Naive thymus-derived CD8-positive, alpha-beta T cell (primary cell): ENCODE data around the gene TSHR. TPM values are rescaled to one million over a fixed set of nuclear protein-coding genes. Genes with fewer than 3 reads are reported as not detected.
"Not testable (repeated sequence)": the region's sequence is repeated elsewhere in the genome, so short reads cannot be mapped to it uniquely, and the experiment has no call there.

Experiments
- ATAC-seq, 2 donors: fragments of 150-1000 bp; cut with Tn5 transposase in 1 of 2; sonication (Bioruptor Pico), chemical (Tn5 transposase) in 1 of 2; 1 replicate in 1 of 2; 2 replicates in 1 of 2; pipeline ENCODE4 v1.10.0; 2021; ENCODE audit warnings: mild to moderate bottlenecking in 2 of 2, moderate library complexity in 2 of 2
- POLR2A ChIA-PET: fragments of 350-600 bp; sonication (Branson Sonifier 250); formaldehyde crosslinking; loops from one replicate; lab custom pipeline; 2021; ENCODE audit warnings: antibody characterized with exemption; lab: Charles Lee
- DNase-seq, 10 donors: peaks; one replicate each; pipeline versions ENCODE4 v3.0.0 to v3.0.0-alpha.2; 2020 to 2022
- H3K27ac Mint-ChIP-seq, 10 donors: one replicate each; pipeline ENCODE4 v1.8.0; 2020 to 2022; ENCODE audit warnings: mild to moderate bottlenecking in 10 of 10, mixed read lengths in 10 of 10, moderate library complexity in 4 of 10, inconsistent platforms in 1 of 10
- H3K27me3 Mint-ChIP-seq, 5 donors: one replicate each; pipeline ENCODE4 v1.8.0; 2021 to 2022; ENCODE audit warnings: mixed read lengths in 5 of 5
- H3K36me3 Mint-ChIP-seq, 3 donors: one replicate each; pipeline ENCODE4 v1.8.0; 2020 to 2022; ENCODE audit warnings: mixed read lengths in 3 of 3, mild to moderate bottlenecking in 2 of 3, inconsistent platforms in 1 of 3
- H3K4me1 Mint-ChIP-seq, 4 donors: one replicate each; pipeline ENCODE4 v1.8.0; 2021 to 2022; ENCODE audit warnings: mixed read lengths in 4 of 4
- H3K4me3 Mint-ChIP-seq, 10 donors: one replicate each; pipeline ENCODE4 v1.8.0; 2020 to 2022; ENCODE audit warnings: mild to moderate bottlenecking in 10 of 10, mixed read lengths in 10 of 10, moderate library complexity in 6 of 10, inconsistent platforms in 1 of 10
- H3K9me3 Mint-ChIP-seq, 9 donors: one replicate each; pipeline ENCODE4 v1.8.0; 2020 to 2022; ENCODE audit warnings: mixed read lengths in 9 of 9, mild to moderate bottlenecking in 3 of 9, inconsistent platforms in 1 of 9, moderate library complexity in 1 of 9
- polyA plus RNA-seq, 3 donors: library from polyadenylated mRNA; unstranded; fragments of 300-500 nt; fragmentation: Illumina TruSeq; gene quantifications; one replicate each; pipeline ENCODE4 v1.2.3, GENCODE V29; 2021
- total RNA-seq, 8 experiments: library from RNA in 2 of 8; stranded (reverse) in 2 of 8; gene quantifications; one replicate each; pipeline ENCODE4 v1.2.3 and lab custom pipeline; 2021 to 2026

TSHR gene
- total and polyA plus RNA-seq, 5 experiments from 2014 or later: 0.40 TPM; not detected in 4

GRCh38 chr14:80933282-80933681 is 22.1 kb upstream of the TSHR start:
- ATAC-seq: no peak
- peaks cover 0 to 8% (median 2%) of the 10 kb centered on the region in 3 donors for H3K36me3 Mint-ChIP-seq
- H3K4me1 Mint-ChIP-seq: peaks cover 10 to 32% (median 21%) of the 10 kb centered on the region in 4 donors
- H3K9me3 Mint-ChIP-seq: peaks cover 0 to 7% (median 0%) of the 10 kb centered on the region in 9 donors
- H3K27ac Mint-ChIP-seq: peak overlapping the region in 5 of 10 donors; percentile 16 to 74 (median 35)
- no peaks in the 10 kb centered on the region for H3K27me3 Mint-ChIP-seq
- no peak overlapping the region for H3K4me3 Mint-ChIP-seq
- DNase-seq: no peak
- POLR2A ChIA-PET: interaction anchor here (1.0 kb wide), 1 partner anchor 8 kb away, joined by 3 read pairs; the partner anchor contains the start of gene CEP128

GRCh38 chr14:80933686-80934085 is 21.7 kb upstream of the TSHR start:
- Mint-ChIP-seq H3K36me3 (peaks cover 0 to 7% (median 0%) of the 10 kb centered on the region in 3 donors), H3K27me3 (no peaks in the 10 kb centered on the region), H3K4me3 (no peak overlapping the region), H3K4me1 (peaks cover 10 to 32% (median 20%) of the 10 kb centered on the region in 4 donors), H3K9me3 (peaks cover 0 to 3% (median 0%) of the 10 kb centered on the region in 9 donors), H3K27ac (peak overlapping the region in 2 of 10 donors; percentile 16 to 28)
- DNase-seq: no peak
- ATAC-seq: no peak
- POLR2A ChIA-PET: no interaction called here

- ATAC-seq: peak in 1 of 2 donors; percentile 17
These were observed 15.3 kb upstream of the TSHR start for GRCh38 chr14:80940146-80940545.

GRCh38 chr14:80941241-80942185 is 13.9 kb upstream of the TSHR start, which contains the start of gene CEP128:
Gene CEP128 (minus strand): TSS chr14:80941738.
- Mint-ChIP-seq H3K4me1 (peaks cover 13 to 30% (median 20%) of the 10 kb centered on the region in 4 donors), H3K27me3 (peaks cover 0 to 6% (median 0%) of the 10 kb centered on the region in 5 donors), H3K27ac (peak within 1 kb of the TSS; percentile 71 to 91 (median 84)), H3K4me3 (peak within 1 kb of the TSS; percentile 77 to 93 (median 88)), H3K9me3 (no peaks in the 10 kb centered on the region), H3K36me3 (no peaks in the 10 kb centered on the region)
- DNase-seq (peak; percentile 52 to 87 (median 72)), ATAC-seq (peak; percentile 86 to 97)
- POLR2A ChIA-PET: interaction anchor here (1.0 to 1.5 kb wide), 3 partner anchors 9 to 280 kb away, joined by 3 to 6 read pairs (median 3); partner anchors contain the start of gene GTF2A1

More at GRCh38 chr14:80940146-80940545, 15.3 kb upstream of the TSHR start:
- POLR2A ChIA-PET: interaction anchor here (1.5 kb wide), 1 partner anchor 281 kb away, joined by 6 read pairs; the partner anchor contains the start of gene GTF2A1
- peaks cover 0 to under 1% (median 0%) of the 10 kb centered on the region in 5 donors for H3K27me3 Mint-ChIP-seq
- H3K4me3 Mint-ChIP-seq: peak overlapping the region in 6 of 10 donors; percentile 4 to 63 (median 38)
- peak overlapping the region in 2 of 10 donors; percentile 48 to 69 for H3K27ac Mint-ChIP-seq
- H3K9me3 Mint-ChIP-seq: no peaks in the 10 kb centered on the region
- DNase-seq: no peak
- peaks cover 13 to 30% (median 20%) of the 10 kb centered on the region in 4 donors for H3K4me1 Mint-ChIP-seq
- no peaks in the 10 kb centered on the region for H3K36me3 Mint-ChIP-seq

- Mint-ChIP-seq H3K36me3 (no peaks in the 10 kb centered on the region), H3K27me3 (peaks cover 0 to 6% (median 0%) of the 10 kb centered on the region in 5 donors), H3K27ac (peak overlapping the region; percentile 71 to 91 (median 84)), H3K4me1 (peaks cover 13 to 30% (median 20%) of the 10 kb centered on the region in 4 donors), H3K9me3 (no peaks in the 10 kb centered on the region), H3K4me3 (peak overlapping the region; percentile 77 to 93 (median 88))
- peak in 2 of 10 donors; percentile 13 to 22 for DNase-seq
- POLR2A ChIA-PET: interaction anchor here (1.0 kb wide), 2 partner anchors 10 to 227 kb away, joined by 3 read pairs; no protein-coding TSS in a partner anchor
- peak; percentile 34 to 36 for ATAC-seq
These were observed 13.2 kb upstream of the TSHR start for GRCh38 chr14:80942191-80942600.

GRCh38 chr14:80944861-80945617 is 10.4 kb upstream of the TSHR start:
- Mint-ChIP-seq H3K36me3 (no peaks in the 10 kb centered on the region), H3K27me3 (peaks cover 0 to 14% (median 5%) of the 10 kb centered on the region in 5 donors), H3K4me3 (no peak overlapping the region), H3K4me1 (peaks cover 12 to 25% (median 20%) of the 10 kb centered on the region in 4 donors), H3K9me3 (no peaks in the 10 kb centered on the region), H3K27ac (no peak overlapping the region)
- ATAC-seq (no peak), DNase-seq (no peak)
- POLR2A ChIA-PET: no interaction called here

GRCh38 chr14:80946187-80946586 is 9.2 kb upstream of the TSHR start:
- H3K27me3 Mint-ChIP-seq: peaks cover 0 to 14% (median 8%) of the 10 kb centered on the region in 5 donors
- no peak overlapping the region for H3K4me3 Mint-ChIP-seq
- peaks cover 9 to 18% (median 15%) of the 10 kb centered on the region in 4 donors for H3K4me1 Mint-ChIP-seq
- no peak overlapping the region for H3K27ac Mint-ChIP-seq
- ATAC-seq (no peak), DNase-seq (no peak)
- H3K9me3 Mint-ChIP-seq: no peaks in the 10 kb centered on the region
- no peaks in the 10 kb centered on the region for H3K36me3 Mint-ChIP-seq
- POLR2A ChIA-PET: no interaction called here

- Mint-ChIP-seq H3K27ac (no peak overlapping the region), H3K4me3 (no peak overlapping the region), H3K9me3 (no peaks in the 10 kb centered on the region), H3K27me3 (peaks cover 0 to 16% (median 8%) of the 10 kb centered on the region in 5 donors), H3K4me1 (peaks cover 8 to 12% (median 11%) of the 10 kb centered on the region in 4 donors), H3K36me3 (no peaks in the 10 kb centered on the region)
- ATAC-seq (no peak), DNase-seq (no peak)
- POLR2A ChIA-PET: no interaction called here
These were observed 8.6 kb upstream of the TSHR start for GRCh38 chr14:80946797-80947196.

GRCh38 chr14:80948291-80948690 is 7.1 kb upstream of the TSHR start:
- no peaks in the 10 kb centered on the region for H3K9me3 Mint-ChIP-seq
- no peak overlapping the region for H3K27ac Mint-ChIP-seq
- ATAC-seq (no peak), DNase-seq (no peak)
- POLR2A ChIA-PET: no interaction called here
- H3K36me3 Mint-ChIP-seq: no peaks in the 10 kb centered on the region
- no peaks in the 10 kb centered on the region for H3K4me1 Mint-ChIP-seq
- H3K27me3 Mint-ChIP-seq: peaks cover 0 to 16% (median 8%) of the 10 kb centered on the region in 5 donors
- no peak overlapping the region for H3K4me3 Mint-ChIP-seq

- peaks cover 7 to 14% (median 11%) of the 10 kb centered on the region in 4 donors for H3K4me1 Mint-ChIP-seq
- peaks cover 0 to 18% (median 8%) of the 10 kb centered on the region in 5 donors for H3K27me3 Mint-ChIP-seq
- H3K36me3 Mint-ChIP-seq: no peaks in the 10 kb centered on the region
- no peak overlapping the region for H3K4me3 Mint-ChIP-seq
- H3K27ac Mint-ChIP-seq: no peak overlapping the region
- ATAC-seq: no peak
- POLR2A ChIA-PET: no interaction called here
- no peak for DNase-seq
- H3K9me3 Mint-ChIP-seq: no peaks in the 10 kb centered on the region
These were observed 3.9 kb upstream of the TSHR start for GRCh38 chr14:80951491-80951890.

GRCh38 chr14:80953211-80953610 is 2.2 kb upstream of the TSHR start:
- DNase-seq, H3K4me3 Mint-ChIP-seq, H3K36me3 Mint-ChIP-seq, H3K9me3 Mint-ChIP-seq, ATAC-seq, H3K27ac Mint-ChIP-seq, POLR2A ChIA-PET: not testable (repeated sequence)
- Mint-ChIP-seq H3K4me1 (peaks cover 10 to 26% (median 19%) of the 10 kb centered on the region in 4 donors), H3K27me3 (peaks cover 0 to 11% (median 6%) of the 10 kb centered on the region in 5 donors)
